Thoracic aorta (tissue), 2 donors: ENCODE data around the gene LEP. TPM values are rescaled to one million over a fixed set of nuclear protein-coding genes. Genes with fewer than 3 reads are reported as not detected.

Source experiments
- ATAC-seq: fragments of 150-250 bp; one replicate; pipeline ENCODE4 v1.8.0; 2017; ENCODE audit warnings: low read depth; ENCODE audit not compliant: insufficient number of reproducible peaks, low FRiP score
- DNase-seq: peaks from one replicate; pipeline ENCODE4 v3.0.0-alpha.2; 2020; ENCODE audit warnings: low spot score
- H3K27ac ChIP-seq, 2 donors: fragments of 200-600 bp; sonication (generic); 1 replicate in 1 of 2; 2 replicates in 1 of 2; pipeline ENCODE4 v1.5.1; 2016; ENCODE audit warnings: mild to moderate bottlenecking in 2 of 2, moderate library complexity in 2 of 2
- H3K27me3 ChIP-seq: fragments of 200-600 bp; sonication (generic); replicated peaks from 2 replicates; pipeline ENCODE4 v1.6.0; 2016; ENCODE audit warnings: mild to moderate bottlenecking; ENCODE audit not compliant: insufficient read depth
- H3K36me3 ChIP-seq: fragments of 200-600 bp; sonication (generic); one replicate; pipeline ENCODE4 v1.5.1; 2016
- H3K4me1 ChIP-seq, 2 donors: fragments of 200-600 bp; sonication (generic); 1 replicate in 1 of 2; 2 replicates in 1 of 2; pipeline versions ENCODE4 v1.5.1 to v1.6.0; 2016; ENCODE audit warnings: low read depth in 2 of 2, mild to moderate bottlenecking in 1 of 2; ENCODE audit not compliant: control insufficient read depth in 1 of 2
- H3K4me3 ChIP-seq: fragments of 200-600 bp; sonication (generic); 2 replicates; pipeline ENCODE4 v1.5.1; 2016; ENCODE audit warnings: mild to moderate bottlenecking
- H3K9me3 ChIP-seq: fragments of 200-600 bp; sonication (generic); 2 replicates; pipeline ENCODE4 v1.5.1; 2016
- total RNA-seq, 2 donors: library from RNA; depleted of rRNA; stranded (reverse); fragments of >200 nt; gene quantifications; one replicate each; pipeline versions ENCODE4 v1.1.0 to v1.2.3, GENCODE V29; 2016
- TF ChIP-seq, protein P1 (sequence below): fragments of 200-600 bp; sonication (generic); IDR thresholded peaks from one replicate; pipeline ENCODE4 v1.5.1; 2019; ENCODE audit warnings: antibody characterized with exemption

LEP gene
- total RNA-seq, 2 donors from 2014 or later = not detected

DNA sequence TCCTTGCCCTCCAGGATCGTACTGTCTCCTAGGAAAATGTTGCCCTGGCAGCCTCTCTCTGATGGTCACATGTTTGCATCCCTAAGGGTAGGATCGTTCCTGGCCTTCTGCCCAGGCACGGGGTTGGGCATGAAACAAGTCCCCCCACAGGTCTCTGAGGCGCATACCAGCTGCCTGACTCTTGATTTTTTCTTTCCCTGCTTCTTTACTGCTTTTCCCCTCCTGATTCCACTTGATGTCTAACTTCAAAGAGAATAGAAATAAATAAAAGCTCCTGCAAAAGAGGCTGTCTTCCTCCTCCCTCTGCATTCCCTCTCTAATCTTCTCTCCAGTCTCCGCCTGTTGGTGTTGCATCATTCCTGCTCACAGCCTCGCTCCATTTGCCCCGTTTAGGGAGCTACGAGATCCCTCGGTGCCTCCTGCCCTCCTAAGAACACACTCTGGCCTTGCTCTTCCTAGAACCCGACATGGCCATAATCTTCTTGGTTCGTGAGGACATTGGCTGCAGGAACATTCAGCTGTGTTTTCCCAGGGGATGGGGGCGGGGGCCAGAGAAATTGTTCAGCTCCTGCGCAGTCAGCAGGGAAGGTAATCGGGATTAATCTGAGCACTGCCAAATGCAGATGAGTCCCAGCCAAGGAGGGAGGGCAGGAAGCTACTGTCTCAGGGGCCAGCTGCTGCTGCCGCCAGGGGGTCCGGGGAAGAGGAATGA lies 26.0 kb downstream of the LEP start:
- H3K27ac ChIP-seq = no peak overlapping the region
- no peak for ATAC-seq
- no peaks in the 10 kb centered on the region for H3K27me3 ChIP-seq
- no peaks in the 10 kb centered on the region for H3K9me3 ChIP-seq
- H3K4me1 ChIP-seq = peaks cover 0 to 26% of the 10 kb centered on the region in 2 donors
- no peaks in the 10 kb centered on the region for H3K36me3 ChIP-seq
- peak overlapping the region; percentile 55 for H3K4me3 ChIP-seq
- TF ChIP-seq, protein P1, sequence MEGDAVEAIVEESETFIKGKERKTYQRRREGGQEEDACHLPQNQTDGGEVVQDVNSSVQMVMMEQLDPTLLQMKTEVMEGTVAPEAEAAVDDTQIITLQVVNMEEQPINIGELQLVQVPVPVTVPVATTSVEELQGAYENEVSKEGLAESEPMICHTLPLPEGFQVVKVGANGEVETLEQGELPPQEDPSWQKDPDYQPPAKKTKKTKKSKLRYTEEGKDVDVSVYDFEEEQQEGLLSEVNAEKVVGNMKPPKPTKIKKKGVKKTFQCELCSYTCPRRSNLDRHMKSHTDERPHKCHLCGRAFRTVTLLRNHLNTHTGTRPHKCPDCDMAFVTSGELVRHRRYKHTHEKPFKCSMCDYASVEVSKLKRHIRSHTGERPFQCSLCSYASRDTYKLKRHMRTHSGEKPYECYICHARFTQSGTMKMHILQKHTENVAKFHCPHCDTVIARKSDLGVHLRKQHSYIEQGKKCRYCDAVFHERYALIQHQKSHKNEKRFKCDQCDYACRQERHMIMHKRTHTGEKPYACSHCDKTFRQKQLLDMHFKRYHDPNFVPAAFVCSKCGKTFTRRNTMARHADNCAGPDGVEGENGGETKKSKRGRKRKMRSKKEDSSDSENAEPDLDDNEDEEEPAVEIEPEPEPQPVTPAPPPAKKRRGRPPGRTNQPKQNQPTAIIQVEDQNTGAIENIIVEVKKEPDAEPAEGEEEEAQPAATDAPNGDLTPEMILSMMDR = no peak
- no peak for DNase-seq

DNA sequence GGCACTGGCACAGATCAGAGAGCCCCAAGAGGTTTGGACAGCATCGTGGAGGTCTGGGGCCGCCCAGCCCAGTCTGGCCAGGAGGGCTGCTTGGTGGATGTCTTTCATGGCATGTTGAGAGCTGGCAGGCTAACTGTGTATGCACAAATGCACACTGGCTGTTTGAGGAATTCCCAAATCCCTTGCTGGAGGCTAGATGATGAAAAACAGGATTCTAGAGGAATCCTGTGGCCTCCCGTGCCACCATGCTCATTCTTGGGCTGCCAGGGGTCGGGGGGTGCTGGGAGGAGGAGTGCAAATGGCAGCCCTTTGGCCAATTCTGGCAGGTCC lies 26.5 kb downstream of the LEP start:
- Histone ChIP-seq H3K4me3 (peak overlapping the region; percentile 55), H3K9me3 (no peaks in the 10 kb centered on the region), H3K36me3 (no peaks in the 10 kb centered on the region), H3K27ac (no peak overlapping the region), H3K27me3 (no peaks in the 10 kb centered on the region), H3K4me1 (peaks cover 0 to 29% of the 10 kb centered on the region in 2 donors)
- ATAC-seq (no peak), DNase-seq (no peak)
- TF ChIP-seq, protein P1 = no peak

DNA sequence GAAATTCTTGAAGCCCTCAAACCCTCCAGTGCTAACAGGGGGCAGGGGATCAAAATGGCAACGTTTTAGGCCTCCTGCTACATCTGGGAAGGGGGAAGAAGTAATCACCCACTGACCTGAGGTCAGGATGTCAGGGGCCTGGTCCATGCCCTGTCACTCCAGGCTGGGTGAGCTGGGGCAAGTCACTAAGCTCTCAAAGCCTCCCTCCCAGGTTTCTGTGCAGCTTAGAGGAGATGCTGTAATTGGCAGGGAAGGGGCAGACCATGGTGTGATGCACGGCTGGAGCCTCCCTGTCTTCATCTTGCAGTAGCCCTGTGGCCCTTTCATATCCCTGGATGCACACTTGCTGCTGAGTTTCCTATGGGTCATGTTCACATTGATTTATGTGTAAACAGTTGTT lies 27.2 kb downstream of the LEP start:
- no peak for ATAC-seq
- DNase-seq = no peak
- TF ChIP-seq, protein P1 = no peak
- Histone ChIP-seq H3K36me3 (no peaks in the 10 kb centered on the region), H3K4me1 (peaks cover 0 to 29% of the 10 kb centered on the region in 2 donors), H3K4me3 (no peak overlapping the region), H3K27ac (no peak overlapping the region), H3K27me3 (no peaks in the 10 kb centered on the region), H3K9me3 (no peaks in the 10 kb centered on the region)

DNA sequence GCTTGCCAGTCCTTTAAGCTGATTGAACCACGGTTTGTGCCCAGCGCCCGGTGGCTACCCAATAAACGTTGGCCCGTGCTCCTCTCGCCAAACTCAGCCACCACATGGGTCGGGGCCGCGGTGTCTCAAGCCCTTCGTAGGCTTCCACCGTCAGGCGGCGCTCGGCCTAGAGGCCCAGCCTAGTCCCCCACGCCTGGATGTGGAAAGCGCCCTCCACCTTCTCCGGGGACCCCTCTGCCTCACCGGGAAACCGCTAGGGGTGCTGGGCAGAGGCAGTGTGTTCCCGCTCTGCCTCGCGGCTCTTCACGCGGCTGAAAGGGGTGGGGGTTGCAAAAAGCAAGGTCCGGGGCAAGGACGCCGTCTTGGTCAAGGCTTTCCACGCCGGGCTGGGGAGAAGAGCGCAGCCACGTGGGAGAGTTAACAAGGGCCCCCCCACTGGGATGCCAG lies 29.8 kb downstream of the LEP start:
- Histone ChIP-seq H3K4me3 (peak overlapping the region; percentile 44), H3K27ac (no peak overlapping the region), H3K36me3 (no peaks in the 10 kb centered on the region), H3K4me1 (peaks cover 0 to 29% of the 10 kb centered on the region in 2 donors), H3K9me3 (no peaks in the 10 kb centered on the region), H3K27me3 (no peaks in the 10 kb centered on the region)
- TF ChIP-seq, protein P1 = no peak
- ATAC-seq (no peak), DNase-seq (no peak)

DNA sequence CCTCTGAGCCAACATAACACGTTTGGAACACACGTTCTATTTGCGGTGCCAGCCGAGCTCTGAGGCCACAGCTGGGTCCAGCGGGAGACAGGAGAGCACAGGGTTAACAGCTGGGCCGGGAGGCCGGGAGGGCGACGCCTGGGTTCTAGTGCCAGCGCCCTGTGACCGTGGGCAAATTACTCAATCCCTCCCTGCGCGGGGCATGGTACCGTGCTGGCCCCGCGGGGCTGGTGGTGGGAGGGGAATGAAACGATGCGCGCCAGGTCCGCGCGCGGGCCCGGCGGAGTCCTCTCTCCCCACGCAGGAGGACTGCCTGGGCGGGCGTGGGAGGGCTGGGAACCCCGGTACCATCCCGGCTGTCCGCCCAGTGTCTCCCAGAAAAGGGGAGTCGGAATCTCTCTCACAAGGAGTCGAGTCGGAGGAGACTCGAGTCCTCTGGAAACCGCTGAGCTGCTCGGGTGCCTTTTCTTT lies 30.4 kb downstream of the LEP start:
- Histone ChIP-seq H3K36me3 (no peaks in the 10 kb centered on the region), H3K4me1 (peaks cover 0 to 28% of the 10 kb centered on the region in 2 donors), H3K27ac (no peak overlapping the region), H3K9me3 (no peaks in the 10 kb centered on the region), H3K27me3 (no peaks in the 10 kb centered on the region), H3K4me3 (peak overlapping the region; percentile 44)
- TF ChIP-seq, protein P1 = no peak
- DNase-seq (no peak), ATAC-seq (no peak)
